NCI-H2107 treated with DMSO at 0.1 percent for 48 hours (cell line): ENCODE data around the gene PPIP5K1.
A peak's percentile ranks its signal among the peaks of the same experiment; 100 is the strongest.

Experiments
- DNase-seq: peaks from one replicate; lab custom pipeline; 2025; ENCODE audit not compliant: unreplicated experiment; lab: John Stamatoyannopoulos, UW

PPIP5K1 gene

DNA sequence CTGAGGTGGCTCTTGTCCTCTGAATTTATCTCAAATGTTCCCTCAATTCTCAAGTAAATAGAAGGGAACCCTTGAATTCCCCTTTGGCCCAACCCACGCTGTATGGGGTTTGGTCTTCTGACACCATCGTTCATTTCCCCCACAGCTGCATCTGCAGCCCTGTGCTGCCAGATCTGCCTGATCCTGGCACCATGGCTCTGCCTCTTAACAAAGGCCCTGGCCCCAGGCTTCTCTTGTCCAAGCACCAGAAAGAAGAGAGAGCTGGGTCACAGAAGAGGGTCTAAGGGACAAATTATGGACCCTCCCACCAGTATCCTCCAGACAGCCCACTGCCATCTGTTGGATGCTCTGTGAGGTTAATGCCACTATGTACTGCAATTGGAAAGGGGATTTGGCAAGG is 70.8 kb downstream of the PPIP5K1 start:
- DNase-seq = no peak

DNA sequence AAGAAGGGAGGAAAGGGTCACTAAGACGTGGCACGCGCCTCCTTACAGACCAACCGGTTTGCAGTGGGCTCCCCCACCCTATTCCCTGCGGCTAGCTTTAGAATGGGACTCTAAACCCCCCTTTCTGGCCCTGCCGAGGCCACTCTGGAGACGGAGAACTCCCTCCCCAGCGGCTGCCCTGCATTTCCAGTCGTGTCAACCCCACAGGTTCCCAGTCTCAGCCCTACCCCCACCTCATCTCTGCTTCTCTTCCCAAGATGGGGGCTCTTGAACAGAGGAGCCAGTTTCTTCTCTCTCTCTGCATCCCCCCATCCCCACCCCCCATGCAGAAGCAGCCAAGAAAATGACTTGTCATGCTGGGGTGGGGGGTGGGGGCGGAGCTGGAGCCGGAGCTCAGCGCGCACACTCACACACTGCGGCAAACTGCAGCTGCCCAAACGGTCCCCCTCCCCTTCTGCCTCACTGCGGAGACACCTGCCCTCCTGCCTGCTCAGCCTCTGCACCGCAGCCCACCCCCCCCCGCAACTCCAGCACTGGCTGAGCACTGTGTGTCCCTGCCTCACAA is 71.7 kb downstream of the PPIP5K1 start:
- peak; percentile 26 for DNase-seq

DNA sequence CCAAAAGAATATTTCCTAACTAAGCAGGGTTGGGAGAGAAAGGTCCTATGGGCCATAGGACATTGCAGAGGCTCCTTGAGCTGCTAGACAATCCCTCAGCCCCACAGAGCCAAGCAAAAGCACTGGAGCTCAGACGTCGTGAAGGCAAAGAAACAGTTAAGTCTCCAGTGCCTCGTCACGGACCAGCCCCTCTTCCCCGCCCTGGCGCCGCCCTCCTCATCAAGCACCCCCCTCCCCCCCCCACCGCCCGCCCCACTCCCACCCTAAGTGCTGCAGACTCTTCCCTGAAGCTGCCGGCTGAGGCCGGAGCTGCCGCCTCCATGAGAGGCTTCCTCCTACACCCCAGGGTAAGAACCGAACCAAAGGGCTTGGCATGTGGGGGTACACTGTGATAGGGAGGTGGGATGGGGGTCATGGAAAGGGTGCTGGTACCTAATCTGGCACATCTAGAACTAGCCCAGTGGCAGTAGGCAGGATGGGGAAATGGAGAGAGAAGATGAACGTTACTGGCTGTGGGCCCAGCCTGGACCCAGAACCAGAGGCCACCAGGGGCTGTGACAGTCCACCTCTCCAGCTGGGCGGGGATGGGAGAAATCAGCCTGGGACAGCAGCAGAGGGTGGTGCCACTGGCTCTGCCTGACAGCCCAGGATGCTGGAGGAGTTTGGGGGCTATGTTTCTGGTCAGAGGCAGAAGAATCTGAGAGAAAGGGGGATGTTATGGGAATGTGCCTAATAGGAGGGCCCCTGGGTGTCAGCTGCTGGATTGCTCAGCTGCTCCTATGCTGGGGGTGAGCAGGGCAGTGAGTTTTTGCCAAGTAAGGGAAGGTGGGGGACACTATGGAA is 72.4 kb downstream of the PPIP5K1 start, which contains the start of gene MAP1A:
TSS of gene MAP1A (plus strand) at position 255 of the 843 bp plus-strand sequence. CDS start 3,866 bp downstream, outside the sequence.
- no peak for DNase-seq

DNA sequence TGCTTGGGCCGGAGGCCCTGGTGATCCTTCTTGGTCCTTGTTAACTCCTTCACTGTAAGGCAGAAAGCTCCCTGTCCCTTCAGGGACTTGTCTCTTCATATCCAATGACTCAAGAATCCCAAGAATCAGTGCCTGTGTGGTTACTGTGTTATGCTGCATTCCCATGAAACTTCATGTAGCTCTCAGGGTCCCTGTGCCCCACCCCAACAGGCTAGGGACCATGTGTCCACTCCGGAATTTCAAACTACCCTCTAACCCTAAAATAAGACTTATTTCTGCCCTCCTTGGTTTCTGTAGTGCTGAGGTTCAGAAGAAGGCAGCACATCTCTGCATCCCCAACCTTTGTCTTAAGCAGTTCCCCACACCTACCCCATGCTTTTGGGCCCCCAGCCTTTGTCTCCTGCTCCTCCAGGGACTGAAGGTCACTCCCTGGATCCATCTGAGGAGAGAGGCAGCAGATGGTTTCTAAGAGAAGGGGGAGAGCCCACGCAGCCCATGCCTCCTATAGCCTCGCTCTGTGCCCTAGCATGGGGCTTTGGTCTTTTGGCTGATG is 73.1 kb downstream of the PPIP5K1 start:
- no peak for DNase-seq

DNA sequence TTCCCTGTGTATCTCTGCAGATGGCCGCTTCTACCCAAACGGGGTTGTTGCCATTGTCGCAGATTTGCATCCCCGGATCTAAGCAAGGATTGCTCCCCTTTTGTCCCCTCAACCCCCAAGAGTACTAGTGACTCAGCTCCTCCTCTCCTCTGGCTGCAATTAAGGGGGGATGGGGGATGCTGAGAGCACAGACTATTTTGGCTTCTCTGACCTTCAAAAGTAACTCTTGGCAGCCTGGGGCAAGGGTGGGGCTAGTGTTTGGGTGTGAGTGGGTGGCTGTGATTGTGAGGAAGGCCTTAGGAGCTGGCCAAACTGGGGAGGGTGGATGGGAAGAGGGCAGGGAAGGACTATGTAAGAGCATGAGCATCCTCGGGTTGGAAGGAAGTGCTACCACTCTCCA is 73.8 kb downstream of the PPIP5K1 start:
- no peak for DNase-seq

DNA sequence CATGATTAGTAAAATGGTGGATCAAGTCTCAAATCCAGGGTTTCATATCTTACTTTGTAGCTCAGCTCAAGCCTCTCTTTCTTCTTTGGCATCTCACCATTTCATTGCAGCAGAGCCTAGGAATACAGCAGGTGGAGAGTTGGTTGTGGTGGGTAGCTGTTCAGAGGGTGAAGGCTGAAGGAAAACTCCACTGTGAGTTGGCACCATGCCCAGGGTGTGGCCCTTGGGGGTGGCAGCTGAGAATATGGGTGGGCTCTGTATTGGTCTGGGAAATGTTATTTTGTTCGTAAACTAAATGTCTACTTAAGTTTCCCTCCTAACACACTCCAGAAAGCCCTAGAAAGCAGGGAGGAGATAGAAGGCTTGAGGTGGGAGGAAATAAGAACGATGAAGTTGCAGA is 74.3 kb downstream of the PPIP5K1 start:
- no peak for DNase-seq

DNA sequence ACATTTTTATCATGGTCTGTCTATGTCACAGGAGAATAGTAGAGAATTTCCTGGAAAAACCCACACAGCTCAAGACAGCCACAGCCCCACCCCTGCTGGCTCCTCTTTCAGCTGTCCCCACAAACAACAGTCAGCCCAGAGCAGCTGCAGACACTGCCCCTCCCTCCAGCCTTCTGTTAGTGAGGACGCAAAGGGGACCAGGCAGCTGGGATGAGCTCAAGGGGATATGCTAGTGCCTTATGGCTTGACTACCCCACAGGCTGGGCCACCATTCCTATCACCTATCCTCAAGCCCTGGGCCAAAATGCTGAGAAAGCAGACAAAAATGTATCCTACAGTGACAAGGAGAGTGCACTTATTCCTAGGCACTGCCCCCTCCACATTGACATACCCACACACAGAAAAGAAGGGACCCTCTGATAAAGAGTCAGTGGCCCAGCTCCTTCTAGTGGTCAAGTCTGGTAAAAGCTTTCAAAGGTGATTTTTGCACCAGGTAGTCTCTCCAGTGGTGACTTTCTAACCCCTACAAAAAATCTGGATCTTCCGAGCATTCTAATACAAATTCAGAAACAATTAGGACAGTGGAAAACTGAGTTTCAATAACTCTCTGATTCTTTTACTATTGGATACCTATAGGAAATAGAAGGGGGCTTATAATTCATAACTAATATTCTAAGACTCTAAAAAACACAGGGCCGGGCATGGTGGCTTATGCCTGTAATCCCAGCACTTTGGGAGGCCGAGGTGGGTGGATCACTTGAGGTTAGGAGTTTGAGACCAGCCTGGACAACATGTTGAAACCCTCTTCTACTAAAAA is 75.6 kb downstream of the PPIP5K1 start:
- peak; percentile 29 for DNase-seq

DNA sequence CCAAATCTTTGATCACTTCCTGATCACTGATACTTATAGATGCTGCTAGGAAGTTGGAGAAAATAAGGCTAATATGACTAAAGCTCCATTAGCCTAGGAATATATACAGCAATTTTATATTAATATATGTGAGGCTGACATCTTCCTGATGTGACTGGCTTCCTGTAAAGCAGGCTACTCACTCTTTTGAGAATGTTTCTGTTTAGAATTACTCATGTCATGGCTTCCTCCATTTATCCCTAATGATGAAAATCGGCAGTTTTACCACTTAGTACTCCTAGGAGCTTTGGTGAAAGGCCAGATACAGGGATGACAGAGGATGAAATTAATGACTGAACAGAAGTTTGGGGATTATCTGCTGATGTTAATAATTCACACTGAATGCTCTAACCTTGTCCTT is 76.5 kb downstream of the PPIP5K1 start:
- DNase-seq = no peak

DNA sequence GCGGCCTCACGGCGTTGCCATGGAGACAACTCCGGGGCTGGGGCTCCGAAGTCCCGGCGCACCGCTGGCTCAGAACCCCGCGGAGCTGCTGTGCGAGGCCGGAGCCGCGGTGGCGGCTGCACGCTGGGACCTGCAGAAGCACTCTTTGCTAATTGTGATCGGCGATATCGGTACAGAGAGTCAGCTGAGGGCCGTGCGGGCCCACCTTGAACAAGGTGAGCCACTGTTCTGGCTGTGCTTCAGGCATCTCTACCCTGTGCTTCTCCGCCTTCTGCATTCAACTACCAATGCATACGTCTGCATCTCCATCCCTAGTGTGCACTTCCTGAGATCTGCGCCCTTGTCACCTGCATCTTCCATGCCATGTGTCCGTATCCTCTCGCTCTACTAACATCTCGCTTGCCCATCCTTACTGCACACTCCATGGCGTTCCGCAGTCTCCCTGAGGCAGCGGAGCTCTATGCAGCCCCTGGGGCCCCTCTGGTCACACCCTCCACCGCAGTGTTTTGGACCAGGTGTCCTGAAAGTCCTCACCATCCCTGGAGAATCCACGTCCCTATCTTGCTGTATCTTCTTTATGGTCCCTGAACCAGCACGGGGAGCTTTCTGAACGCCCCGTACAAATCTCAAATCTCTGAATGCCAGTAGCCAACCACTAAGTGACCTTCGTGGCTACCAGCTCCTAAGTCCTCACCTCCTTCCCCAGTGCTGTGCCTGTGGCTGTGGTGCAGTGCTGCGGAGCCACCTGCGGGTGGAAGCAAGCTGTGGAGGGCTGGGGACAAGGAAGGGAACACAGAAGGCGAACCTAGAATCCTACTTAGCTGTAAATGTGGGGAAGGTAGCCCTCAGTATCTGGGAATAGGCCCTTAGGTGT is 78.8 kb downstream of the PPIP5K1 start:
- DNase-seq = peak; percentile 58

DNA sequence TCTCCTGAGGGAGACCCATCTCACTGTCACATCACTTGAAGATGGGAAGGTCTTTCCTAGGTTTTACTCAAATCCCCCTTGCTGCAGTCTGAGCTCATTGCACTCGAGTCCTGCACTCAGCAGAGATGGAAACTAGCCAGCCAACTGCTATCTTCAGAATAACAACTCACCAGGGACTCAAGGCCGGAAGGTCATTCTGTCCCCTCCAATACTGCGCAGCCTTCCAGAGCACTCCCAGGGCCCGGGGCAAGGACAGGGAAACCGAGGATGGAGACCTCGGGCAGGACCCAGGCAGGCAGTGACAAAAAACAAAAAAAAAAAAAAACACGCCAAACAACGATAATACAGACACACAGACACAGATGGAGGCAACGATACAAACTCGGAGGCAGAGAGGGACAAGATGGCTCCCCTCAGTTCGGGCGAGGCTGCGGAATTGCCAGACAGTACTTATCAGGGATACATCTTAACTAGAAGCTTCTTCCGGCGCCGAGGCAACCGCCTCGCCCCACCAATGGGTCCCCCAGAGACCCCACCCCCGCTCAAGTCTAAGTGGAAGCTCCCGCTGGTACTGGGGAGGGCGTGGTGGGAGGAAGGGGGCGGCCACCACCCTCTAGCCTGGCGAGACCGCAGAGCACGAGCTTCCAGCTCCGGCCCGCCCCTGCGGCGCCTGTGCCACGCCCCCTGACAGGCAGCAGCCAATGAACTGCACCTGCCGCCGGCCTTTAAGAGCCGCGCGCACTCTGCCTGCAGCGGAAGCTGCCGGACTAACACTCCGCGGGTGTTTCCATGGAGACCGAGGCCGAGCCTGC is 79.6 kb downstream of the PPIP5K1 start:
- peak; percentile 76 for DNase-seq

DNA sequence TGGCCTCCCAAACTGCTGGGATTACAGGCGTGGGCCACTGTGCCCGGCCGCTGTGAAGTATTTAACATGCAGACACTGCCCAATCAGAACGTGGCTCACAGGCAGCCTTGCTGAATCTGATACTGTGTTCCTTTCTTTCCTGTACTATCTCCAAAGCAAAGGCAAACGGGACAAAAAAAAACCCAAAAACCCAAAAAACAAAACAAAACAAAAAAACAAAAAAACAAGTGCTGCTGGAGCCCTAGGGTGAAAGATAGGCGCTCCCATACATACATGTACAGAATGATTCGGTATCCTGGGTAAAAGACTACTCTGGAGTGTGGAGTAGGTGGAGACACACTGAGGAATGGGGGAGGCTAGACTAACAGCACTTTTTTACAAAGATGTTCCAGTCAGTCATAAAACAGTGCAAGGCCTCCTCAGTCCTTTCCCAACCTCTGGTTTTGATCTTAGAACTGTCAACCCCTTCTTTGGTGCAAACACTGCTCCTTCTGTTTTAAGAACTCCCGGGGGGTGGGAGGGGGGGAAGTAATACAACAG is 80.3 kb downstream of the PPIP5K1 start:
- no peak for DNase-seq

DNA sequence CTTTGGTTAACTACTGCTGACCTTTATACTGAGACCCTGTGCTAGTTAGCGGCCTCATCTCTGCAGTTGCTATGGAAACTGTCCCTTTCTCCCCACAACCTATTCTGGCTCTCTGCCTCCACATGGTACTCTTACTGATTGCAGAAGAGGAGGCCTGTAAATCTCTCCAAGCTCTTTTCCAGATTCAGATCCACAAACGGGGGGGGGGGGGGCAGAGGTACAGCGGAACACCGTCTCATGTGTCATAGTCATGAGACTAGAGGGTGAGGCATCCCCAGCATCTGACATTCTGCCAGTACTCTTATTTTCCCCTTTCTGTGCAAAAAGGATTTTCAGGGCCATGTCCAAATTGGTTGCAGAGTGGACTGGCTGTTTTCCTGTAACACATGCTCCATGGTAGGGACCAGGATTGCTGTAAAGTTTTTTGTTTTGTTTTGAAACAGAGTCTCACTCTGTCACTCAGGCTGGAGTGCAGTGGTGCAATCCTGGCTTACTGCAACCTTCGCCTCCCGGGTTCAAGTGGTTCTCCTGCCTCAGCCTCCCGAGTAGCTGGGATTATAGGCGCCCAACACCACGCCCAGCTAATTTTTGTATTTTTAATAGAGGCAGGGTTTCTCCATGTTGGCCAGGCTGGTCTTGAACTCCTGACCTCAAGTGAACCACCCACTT is 80.9 kb downstream of the PPIP5K1 start:
- DNase-seq = no peak

DNA sequence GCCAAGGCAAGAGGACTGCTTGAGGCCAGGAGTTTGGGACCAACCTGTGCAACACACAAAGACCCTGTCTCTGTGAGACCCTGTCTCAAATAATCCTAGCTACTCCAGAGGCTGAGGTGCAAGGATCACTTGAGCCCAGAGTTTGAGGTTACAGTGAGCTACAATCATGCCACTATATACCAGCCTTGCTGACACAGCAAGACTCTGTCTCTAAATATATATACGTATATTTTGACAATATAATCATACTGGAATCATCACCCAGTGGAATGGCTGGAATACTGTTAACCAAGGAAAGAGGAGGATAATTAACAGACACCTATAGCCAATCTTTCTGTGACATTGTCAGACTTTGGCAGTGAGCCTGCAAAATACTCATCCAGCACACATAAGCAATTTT is 81.6 kb downstream of the PPIP5K1 start:
- DNase-seq = no peak

DNA sequence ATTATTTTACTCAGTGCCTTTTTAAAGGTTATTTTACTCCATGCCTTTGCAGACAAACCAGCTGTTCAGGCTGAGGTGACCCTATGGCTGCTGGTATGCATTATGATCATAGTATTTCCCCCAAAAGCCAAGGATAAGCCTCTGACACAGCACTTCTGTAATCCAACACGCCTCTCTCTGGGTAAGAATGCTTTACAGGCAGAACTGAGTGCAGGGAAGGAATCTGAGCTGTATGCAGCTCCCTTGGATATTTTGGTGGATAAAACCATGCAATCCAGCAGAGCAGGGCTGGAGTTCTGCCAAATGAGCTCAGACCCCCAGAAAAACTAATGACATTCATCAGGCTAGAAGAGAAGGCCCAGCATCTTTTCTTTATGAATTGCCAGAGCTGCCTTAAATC is 84.3 kb downstream of the PPIP5K1 start:
- DNase-seq = no peak

DNA sequence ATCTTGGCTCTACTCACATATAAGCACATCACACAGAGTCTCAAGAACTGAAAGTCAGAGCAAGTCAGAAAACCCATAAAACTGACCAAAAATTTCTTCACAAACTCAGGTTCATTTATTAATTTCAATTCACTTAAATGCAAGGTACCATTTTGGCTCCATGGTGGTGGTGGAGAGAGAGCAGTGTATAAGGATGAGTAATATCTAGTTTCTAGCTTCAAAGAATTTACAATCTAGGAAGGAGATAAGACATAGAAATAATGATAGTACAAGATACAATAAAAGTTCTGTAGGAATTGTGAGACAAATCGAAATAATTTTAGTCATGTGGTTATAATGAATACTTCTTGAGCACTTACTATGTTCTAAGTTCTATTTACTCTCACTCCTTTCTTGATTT is 90.4 kb downstream of the PPIP5K1 start:
- no peak for DNase-seq

DNA sequence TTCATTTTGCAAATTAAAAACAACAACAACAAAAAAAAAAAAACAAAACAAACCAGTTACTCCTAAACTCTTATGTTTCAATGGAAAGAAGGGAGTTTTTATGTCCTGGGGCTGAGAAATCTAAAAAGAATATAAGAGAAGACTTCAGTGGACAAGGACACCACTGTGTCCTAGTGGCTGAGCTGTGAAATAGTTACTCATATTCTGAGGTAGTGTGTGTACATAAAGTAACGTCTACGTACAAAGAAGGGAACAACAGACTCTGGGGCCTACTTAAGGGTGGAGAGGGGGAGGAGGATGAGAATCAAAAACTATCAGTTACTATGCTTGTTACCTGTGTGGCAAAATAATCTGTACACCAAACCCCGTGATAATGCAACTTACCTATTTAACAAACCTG is 91.0 kb downstream of the PPIP5K1 start:
- no peak for DNase-seq

DNA sequence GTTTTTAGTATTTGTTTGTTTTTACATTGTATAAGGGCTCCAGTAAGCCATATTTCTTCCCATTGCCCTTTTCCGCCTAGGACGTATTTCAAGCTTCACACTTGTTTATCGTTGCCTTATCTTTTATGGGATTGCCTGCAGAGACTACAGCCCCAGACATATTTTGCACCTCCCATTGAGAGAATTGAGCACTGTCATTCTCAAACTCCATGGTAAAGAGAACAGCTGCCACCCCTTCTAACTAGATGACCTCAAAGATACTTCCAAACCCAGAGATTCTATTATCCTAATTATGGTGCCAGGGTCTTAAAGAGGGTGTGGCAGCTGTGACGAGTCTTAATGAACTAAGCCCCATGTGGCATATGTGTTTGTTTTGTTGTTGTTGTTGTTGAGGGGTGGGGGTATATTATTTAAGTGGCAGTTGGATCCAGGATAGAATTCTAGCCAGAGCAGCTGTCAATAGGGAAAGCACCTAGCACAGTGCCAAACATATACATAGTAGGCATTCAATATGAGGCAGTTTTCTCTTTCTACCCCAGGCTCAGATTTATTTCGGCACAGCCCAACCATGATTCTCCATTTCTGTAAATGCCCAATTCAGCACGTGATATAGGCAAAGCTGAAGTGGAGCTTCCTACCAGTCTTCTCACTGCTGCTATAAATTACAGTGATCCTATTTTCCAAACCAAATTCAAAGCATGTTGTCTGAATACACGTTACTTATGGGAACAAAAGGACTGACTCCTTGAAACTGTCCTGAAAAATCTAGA is 96.1 kb downstream of the PPIP5K1 start:
- DNase-seq = no peak
